Stimulated activated CD8-positive, alpha-beta memory T cell treated with anti-CD3 and anti-CD28 coated beads, Interleukin-7, amount 100 ng/mL, for 4 hours (primary cell): ENCODE measurements around the gene EMILIN1.

Experiments
- DNase-seq, 2 donors: peaks; one replicate each; pipeline ENCODE4 v3.0.0-alpha.2; 2020; ENCODE audit warnings: low read depth in 2 of 2

EMILIN1 gene

DNA sequence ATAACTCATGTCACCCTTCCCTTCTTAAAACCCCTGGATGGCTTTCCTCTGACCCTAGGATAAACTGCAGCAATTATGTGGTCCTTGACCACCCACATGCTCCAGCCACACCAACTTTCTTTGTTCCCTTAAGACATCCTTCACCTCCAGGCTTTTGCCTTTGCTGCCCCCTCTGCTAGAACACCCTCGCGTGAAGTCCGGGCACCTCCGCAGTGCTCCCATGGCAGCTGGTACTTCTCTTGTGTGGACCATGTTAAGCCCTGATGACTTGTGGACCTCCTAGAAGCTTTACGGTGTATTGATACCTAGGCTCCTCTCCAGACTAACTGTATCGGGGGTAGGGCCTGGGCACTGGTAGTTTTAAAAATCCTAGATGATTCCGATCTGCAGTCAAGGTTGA, 44.4 kb downstream of the EMILIN1 start:
- no peak for DNase-seq

DNA sequence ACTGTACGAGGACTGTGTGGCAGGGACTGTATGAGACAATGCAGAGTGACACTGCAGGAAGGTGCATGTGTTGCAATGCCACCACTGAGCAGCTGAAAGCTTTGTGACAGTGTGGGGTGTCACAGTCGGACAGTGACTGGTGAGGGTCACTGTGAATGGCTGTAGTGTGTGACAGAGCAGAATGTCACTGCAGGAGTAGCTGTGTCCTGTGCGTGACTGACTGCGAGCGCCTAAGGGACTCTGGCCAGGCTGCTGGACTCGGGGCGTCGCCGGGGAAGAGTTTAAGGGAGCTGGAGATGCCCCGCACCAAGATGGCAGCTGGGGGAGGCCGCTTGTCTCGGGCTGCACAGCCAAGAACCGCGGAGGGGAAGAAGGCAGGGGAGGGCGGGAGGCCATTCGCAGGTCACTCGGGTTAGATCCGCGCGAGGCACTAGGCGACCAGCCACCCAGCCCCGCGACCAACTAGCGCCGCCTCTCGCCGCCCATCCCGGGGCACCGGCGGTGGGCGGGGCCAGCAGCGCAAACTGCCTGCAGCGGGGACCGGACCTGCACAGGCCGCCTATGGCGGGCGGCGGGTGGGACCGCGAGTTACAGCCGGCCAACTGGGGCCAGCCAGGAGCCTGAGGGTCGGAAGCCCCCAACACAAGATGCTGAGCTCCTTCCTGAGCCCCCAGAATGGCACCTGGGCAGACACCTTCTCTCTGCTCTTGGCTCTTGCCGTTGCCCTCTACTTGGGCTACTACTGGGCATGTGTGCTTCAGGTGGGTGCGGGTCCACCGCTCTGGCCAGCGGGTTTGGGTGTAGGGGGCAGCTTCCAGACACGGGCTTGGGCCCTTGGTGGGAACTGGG, 45.1 kb downstream of the EMILIN1 start, which contains the start of gene ABHD1:
Gene ABHD1 (plus strand): TSS at position 514 of the 849 bp plus-strand sequence. CDS start 134 bp downstream, at position 648.
- DNase-seq: peak in 1 of 2 donors; percentile 52

DNA sequence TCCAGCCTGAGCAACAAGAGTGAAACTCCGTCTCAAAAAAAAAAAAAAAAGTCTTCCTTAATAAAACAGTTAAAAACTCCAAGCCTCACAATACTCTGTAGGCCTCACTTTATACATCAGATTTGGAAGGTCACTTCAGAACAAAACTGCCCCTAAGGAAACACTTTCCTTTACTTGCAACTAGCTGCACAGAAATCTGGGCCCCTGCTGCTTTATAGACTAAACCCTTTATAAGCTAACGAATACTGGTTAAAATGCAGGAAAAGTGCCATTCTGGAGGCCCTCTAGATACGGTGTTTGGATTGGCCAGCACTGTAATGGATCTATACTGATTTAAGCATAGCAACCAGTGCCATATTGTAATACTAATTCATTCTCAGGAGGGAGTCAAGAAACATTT, 46.7 kb downstream of the EMILIN1 start:
- DNase-seq: no peak

DNA sequence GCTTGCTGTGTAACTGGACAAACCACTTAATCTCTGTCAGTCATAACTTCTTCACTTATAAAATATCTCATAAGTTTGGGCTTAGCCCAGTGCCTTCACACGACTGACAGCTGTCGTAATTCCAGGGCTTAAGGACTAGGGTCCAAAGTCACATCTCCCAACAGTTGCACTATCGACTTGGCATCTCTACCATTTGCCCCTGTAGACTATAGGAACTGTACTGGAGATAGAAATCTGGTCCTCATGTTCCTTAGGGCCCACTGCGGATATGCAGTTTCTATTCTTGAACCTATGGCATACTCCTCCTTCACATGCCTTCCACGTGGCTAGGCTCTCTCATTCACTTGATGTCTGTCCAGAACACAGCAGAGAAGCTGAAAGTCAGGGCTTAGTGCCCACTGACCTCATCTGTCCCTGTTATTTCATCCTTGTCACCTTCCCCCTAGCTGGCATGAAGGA, 47.9 kb downstream of the EMILIN1 start:
- DNase-seq: no peak

DNA sequence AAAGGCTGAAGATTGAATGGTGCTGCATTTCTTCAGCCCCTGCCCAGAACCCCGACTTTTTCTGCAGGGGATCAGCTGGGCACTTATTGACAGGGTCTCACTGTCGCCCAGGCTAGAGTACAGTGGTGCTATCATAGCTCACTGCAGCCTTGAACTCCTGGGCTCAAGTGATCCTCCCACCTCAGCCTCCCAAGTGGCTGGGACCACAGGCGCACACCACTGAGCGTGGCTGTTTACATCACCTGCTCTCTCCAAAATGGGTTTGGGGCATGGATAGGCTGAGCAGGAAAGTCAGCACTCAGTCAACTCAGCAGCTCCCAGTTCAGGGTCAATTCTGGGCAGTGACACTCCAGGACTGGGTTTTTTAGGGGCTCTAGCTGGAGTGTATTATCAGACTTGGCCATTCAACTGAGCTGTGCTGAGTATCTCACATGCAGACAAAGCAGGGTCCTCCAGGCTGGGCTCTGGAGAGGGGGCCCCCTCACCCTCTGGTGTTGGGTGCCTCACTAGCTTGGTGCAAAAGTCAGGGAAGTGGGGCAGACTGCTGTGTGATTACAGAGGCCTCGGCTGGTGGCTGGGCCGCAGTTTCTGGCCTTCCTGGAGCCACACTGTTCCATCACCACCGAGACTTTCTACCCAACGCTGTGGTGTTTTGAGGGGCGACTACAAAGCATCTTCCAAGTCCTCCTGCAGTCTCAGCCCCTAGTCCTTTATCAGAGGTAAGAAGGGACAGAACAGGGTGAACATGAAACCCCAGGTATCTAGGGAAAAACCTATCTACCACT, 49.7 kb downstream of the EMILIN1 start:
- DNase-seq: no peak

DNA sequence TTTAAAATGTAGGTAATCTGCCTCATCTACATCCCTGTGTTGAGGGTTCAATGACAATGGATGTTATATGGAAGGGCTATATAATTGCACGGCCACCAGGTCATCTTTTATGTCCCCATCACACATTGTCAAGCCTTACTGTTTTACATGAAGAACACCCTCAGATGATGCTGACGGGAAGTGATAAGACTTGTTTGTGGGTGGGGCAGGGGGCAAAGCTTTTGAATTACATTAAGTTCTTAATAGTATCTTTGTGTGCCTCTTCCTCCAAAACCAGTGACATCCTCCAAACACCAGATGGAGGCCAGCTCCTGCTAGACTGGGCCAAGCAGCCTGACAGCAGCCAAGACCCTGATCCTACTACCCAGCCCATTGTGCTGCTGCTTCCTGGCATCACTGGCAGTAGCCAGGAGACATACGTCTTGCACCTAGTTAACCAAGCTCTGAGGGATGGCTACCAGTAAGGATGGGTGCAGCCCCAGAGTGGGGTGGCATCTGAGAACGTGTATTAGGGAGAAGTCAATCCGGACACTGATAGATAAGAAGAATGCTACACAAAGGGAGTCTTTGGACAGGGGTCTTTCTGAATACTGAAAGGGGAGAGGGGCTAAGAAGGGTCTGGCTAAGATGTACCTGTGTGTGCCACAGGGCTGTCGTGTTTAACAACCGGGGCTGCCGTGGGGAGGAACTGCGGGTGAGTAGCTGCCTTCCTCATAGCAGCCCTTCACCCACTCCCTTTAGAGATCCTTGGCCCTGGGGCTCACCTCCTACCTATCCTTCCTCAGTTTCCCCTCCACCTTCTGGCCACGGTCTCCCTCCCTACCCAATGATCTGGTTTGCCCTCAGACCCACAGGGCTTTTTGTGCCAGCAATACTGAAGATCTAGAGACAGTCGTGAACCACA, 50.5 kb downstream of the EMILIN1 start:
- DNase-seq: no peak

DNA sequence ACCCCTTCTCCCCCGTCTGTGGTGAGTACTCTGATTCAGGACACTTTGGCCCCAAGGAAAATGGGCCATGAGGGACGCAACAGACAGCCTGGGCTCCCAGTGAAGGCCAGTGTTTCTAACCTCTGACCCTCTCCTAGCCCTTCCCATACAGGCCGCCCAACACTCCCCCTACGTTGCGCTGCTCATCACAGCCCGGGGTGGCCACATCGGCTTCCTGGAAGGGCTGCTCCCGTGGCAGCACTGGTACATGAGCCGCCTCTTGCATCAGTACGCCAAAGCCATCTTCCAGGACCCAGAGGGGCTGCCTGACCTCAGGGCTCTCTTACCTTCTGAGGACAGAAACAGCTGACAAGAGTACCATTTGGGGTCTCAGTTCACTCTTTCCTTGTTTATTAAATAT, 52.0 kb downstream of the EMILIN1 start:
- no peak for DNase-seq

DNA sequence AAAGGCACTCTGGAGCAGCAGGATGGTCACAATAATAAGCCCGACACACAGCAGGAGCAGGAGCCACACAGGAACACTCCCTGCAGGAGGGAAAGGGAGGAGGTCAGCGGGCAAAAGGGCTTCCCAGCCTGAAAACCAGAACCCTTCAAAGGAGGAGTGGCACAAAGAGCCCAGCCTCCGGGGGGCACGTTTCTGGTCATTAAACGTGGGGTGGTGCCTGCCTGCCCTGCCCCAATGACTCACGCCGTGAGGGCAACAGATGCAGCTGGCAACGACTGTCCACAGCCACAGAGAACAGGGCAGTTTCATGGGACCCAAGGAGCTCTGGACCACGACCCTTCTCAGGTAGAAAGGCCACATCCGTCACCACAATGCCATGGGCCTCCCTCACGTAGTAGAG, 53.0 kb downstream of the EMILIN1 start:
- no peak for DNase-seq

DNA sequence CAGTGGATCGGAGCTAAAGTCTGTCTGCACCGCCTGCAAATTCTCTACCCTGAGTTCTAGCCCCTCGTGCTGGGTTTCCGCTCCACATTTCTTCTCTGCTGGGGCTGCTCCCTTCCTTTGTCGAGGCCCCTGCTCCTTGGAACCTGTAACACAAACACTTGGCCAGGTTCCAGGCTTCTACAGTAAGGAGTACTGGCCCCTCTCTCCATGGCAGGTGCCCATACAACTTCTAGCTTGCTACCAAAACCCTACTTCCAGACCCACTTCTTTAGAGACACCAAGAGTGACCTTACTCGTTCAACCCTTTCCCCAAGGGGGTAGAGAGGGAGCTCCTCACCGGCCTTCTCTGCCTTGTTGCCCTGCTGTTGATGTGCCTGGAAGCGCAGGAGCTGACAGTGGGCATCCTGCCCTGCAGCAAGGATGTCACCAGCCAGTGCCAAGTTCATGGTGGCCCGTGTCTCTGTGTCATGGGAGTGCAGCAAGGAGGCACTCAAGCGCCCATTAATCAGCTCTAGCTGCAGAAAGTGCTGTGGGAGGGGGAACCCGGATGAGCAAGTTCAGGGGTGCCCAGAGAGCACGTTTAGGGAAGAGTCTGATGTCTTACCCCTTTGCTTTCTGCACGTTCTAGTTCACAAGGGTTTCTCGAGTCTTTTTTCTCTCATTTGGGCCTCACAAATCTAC, 54.9 kb downstream of the EMILIN1 start:
- no peak for DNase-seq

DNA sequence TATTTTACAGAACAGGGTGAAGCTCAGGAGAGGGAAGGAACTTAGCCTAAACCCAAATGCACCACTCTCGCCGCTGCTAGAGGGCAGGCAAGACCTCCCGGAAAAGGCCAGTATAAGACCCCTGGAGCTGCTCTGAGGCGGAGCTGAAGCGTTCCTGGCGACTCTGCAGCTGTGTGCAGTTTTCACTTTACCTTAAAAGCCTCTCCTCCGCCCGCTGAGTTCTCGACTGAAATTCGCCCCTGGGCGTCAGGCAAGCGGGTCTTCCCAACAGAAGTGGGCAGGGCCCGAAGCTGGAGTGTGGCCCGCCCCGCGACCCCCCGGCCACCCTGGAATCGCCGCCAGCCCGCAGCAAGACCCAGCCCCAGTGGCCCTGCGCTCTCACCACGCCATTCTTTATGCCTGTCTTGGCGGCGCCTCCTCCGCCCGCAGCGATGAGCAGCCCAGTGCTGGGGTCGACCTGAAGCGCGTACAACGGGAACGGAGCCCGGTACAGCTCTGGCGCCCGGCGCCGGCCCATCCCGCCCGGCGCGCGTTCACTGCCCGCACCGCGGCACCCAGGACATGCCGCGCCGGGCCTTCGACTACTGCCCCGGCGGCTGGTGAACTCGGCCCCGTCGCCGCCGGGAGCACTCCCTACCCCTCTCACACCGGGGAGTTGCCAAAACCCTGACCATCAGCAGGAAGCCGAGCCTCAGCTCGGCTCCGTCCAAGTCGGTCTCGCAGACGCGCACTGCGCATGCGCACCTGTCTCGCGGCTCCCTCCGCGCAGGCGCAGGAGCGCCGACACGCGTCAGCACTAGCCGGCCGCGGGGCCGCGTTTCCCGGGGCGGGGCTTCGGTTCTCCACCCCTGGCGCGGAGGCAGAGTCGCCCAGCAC, 55.7 kb downstream of the EMILIN1 start, which contains the start of gene PREB:
Gene PREB (minus strand): TSS at position 732 of the 876 bp plus-strand sequence. CDS start 215 bp downstream, at position 517.
- peak; percentile 93 to 98 for DNase-seq

DNA sequence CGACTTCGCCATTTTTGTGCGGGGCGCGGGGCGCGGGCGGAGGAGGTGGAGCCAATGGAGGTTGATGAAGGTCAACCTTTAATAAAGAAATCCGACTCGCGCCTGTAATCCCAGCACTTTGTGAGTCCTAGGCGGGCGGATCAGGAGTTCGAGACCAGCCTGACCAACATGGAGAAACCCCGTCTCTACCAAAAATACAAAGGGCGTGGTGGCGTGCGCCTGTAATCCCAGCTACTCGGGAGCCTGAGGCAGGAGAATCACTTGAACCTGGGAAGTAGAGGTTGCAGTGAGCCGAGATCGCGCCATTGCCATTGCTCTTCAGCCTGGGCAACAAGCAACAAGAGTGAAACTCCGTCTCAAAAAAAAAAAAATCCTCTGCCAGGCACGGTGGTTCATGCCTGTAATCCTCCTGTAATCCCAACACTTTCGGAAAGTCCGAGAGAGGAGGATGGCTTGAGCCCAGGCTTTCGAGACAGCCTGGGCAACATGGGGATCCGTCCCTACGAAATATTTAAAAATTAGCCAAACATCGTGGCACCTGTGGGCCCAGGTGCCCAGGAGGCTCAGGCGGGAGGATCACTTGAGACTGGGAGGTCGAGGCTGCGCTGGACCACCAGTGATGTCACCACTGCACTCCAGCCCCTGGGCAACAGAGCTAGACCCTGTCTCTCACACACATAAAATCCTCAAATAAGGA, 56.5 kb downstream of the EMILIN1 start:
- no peak for DNase-seq

DNA sequence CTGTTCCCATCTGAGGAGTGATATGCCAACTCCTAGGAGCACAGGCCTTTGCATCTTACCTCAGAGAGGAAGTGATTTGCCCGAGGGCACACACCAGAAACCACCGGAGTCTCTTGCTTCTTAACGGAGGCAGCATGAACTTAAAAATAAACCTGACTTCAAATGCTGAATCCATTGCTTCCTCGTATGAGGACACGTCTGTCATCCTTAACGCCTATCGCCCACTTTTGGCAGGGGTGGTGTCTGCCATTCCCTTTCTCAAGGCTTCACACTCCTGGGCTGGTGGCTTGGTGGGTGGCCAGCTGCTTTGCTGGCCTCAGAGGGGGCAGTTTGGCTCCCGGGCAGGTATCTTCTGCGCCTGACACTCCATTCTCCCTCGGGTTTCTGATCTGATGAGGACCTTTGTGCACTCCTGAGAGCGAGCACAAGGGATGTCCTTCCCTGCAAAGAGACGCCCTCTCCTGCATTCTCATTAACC, 57.1 kb downstream of the EMILIN1 start:
- no peak for DNase-seq
